ENCODE results near the gene PPIAL4G.
A peak's percentile ranks its signal among the peaks of the same experiment; 100 is the strongest.
"Not testable (repeated sequence)": the region's sequence is repeated elsewhere in the genome, so short reads cannot be mapped to it uniquely, and the experiment has no call there.

The PPIAL4G gene

GRCh38 chr1:148483029-148483428 is at the start of gene PPIAL4G:
Gene PPIAL4G (minus strand): TSS chr1:148483302. CDS start chr1:148483252, 50 bp downstream.
- not testable (repeated sequence) for DNase-seq

- not testable (repeated sequence) for DNase-seq
Observed at GRCh38 chr1:148532158-148532557, 49.1 kb upstream of the PPIAL4G start.

GRCh38 chr1:148529101-148529567 is 46.0 kb upstream of the PPIAL4G start:
- not testable (repeated sequence) for DNase-seq

DNA sequence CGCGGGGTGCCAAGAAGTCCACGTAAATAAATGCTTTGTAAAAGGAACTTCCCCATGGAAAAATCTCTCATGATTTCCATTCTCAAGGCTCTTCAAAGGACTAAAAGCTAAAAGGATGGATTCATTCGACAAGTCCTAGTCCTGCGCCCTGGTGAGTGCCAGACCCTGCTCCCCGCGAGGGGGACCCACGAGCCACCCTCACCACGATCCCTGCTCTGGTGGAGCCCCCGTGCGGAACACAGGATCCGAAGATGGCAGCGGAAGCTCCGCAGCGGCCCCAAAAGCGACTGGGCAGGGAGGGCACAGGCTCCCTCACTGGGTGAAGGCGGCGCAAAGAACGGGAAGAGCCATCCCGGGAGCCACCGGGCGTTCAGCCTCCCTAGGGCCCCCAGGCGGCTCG is 45.5 kb upstream of the PPIAL4G start:
- DNase-seq: not testable (repeated sequence)

- not testable (repeated sequence) for DNase-seq
Observed at GRCh38 chr1:148526587-148526986, 43.5 kb upstream of the PPIAL4G start.

GRCh38 chr1:148523205-148524144 is 40.4 kb upstream of the PPIAL4G start:
- not testable (repeated sequence) for DNase-seq

GRCh38 chr1:148522561-148523204 is 39.6 kb upstream of the PPIAL4G start:
- peak; percentile 92 for DNase-seq

DNA sequence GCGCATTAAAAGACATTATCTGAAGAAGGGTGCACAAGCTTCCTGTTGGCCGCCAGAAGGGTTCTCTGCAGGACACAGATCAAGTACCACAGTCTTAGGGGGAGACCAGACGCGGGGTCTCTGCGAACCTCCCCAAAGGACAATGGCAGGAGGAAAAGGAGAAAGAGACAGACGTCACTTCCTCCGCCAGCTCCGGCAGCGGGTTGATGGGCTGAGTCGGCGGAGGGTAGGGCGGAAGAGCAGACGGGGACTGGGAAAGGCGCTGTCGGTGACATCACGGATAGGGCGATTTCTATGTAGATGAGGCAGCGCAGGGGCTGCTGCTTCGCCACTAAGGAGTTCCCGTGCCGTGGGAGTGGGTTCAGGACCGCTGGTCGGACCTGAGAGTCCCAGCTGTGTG is 39.0 kb upstream of the PPIAL4G start:
- DNase-seq: peak; percentile 67

DNA sequence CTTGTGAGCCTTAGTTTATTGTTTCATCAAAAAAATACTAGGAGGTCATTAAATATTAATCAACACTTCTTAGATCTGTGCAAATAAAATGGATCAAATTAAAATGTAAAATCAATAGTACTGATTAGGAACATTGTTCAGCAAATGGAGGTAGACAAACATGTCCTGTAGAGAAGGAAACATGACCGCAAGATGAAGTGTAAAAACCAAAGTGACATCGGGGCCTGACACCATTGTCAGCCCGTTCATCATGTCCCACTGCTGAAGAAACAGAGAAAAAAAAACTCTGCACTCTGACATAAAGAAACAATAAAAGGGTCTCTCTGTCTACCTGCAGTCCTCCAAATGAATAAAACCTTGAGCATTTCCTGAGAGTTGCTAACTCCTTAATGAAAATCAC is 31.2 kb upstream of the PPIAL4G start:
- not testable (repeated sequence) for DNase-seq

- DNase-seq: not testable (repeated sequence)
Observed at GRCh38 chr1:148512571-148513184, 29.6 kb upstream of the PPIAL4G start.

GRCh38 chr1:148493933-148494332 is 10.8 kb upstream of the PPIAL4G start:
- DNase-seq: not testable (repeated sequence)

- not testable (repeated sequence) for DNase-seq
Observed at GRCh38 chr1:148481134-148481533, 2.0 kb downstream of the PPIAL4G start.

DNA sequence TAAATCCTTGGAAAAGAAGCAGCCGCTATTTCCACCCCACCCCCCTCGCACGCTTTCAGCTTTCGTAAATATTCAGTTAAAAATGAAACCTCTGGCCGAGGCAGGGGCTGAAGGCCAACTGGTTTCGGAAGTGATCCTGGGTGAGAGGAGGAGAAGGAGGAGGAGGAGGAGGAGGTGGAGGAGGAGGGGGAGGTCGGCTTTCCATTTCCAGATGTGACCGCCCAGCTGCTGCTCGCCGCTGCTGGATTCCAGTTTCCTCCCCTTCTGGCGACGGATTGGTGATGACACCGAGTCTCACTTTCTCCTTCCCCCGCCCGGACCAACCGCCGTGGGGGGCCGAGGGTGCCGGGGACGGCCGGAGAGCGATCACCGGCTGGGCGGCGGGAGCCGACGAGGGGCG is 23.4 kb downstream of the PPIAL4G start:
- not testable (repeated sequence) for DNase-seq

- DNase-seq: not testable (repeated sequence)
Observed at GRCh38 chr1:148458901-148459581, 24.1 kb downstream of the PPIAL4G start.

GRCh38 chr1:148458398-148458797 is 24.7 kb downstream of the PPIAL4G start:
- DNase-seq: not testable (repeated sequence)

- not testable (repeated sequence) for DNase-seq
Observed at GRCh38 chr1:148452845-148453244, 30.3 kb downstream of the PPIAL4G start.

DNA sequence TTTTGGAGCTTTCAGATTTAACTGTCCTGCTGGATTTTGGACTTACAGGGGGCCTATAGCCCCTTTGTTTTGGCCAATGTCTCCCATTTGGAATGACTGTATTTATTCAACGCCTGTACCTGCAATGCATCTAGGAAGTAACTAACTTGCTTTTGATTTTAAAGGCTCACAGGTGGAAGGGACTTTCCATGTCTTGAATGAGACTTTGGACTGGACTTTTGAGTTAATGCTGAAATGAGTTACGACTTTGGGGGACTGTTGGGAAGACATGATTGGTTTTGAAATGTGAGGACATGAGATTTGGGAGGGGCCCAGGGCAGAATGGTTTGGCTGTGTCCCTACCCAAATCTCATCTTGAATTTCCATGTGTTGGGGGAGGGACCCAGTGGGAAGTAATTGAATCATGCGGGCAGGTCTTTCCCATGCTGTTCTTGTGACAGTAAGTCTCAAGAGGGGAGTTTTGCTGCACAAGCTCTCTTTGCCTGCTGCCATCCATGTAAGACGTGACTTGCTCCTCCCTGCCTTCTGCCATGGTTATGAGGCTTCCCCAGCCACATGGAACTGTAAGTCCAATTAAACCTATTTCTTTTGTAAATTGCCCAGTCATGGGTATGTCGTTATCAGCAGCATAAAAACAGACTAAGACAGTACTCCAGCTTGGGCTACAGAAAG is 43.3 kb downstream of the PPIAL4G start:
- not testable (repeated sequence) for DNase-seq

- no peak for DNase-seq
Observed at GRCh38 chr1:148435406-148435805, 47.7 kb downstream of the PPIAL4G start.

DNA sequence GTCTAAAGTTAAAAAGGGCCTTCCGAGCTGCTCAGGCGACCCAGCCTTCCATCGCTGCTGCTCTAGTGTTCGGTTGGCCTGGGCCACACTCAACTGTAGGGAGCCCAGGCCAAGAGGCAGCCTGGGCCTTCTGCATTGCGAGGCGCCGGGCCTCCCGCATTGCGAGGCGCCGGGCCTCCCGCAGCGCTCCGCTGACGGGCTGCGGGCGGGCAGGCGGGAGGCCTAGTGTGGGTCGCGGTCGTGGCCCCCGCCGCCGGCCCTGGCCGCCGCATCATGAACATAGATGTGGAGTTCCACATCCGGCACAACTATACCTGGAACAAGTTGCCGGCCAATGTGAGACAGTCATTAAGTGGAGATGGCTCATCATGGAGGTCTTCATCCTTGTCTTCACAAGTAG is 48.3 kb downstream of the PPIAL4G start:
- no peak for DNase-seq

GRCh38 chr1:148432916-148433317 is 50.2 kb downstream of the PPIAL4G start:
- DNase-seq: not testable (repeated sequence)
